PC-3 (cell line): ENCODE data around the gene PHF24. TPM values are rescaled to one million over a fixed set of nuclear protein-coding genes. Genes with fewer than 3 reads are reported as not detected.

Experiments
- ATAC-seq: fragments of 200-7000 bp; cut with Tn5 transposase; 2 replicates; pipeline ENCODE4 v1.9.1; 2020; ENCODE audit warnings: mild to moderate bottlenecking, moderate library complexity
- BruUV-seq: library from RNA; stranded (reverse); fragments of 400-500 nt; replicated peaks from 2 replicates; lab custom pipeline; 2021; lab: Mats Ljungman, UMichigan
- CTCF ChIA-PET: fragments of 300-600 bp; sonication (Branson Sonifier 250); formaldehyde crosslinking; loops from one replicate; lab custom pipeline; 2022; ENCODE audit warnings: antibody characterized with exemption; lab: Charles Lee
- POLR2A ChIA-PET: fragments of 300-600 bp; sonication (Branson Sonifier 250); formaldehyde crosslinking; loops from one replicate; lab custom pipeline; 2022; ENCODE audit warnings: antibody characterized with exemption; ENCODE audit not compliant: unreplicated experiment; lab: Charles Lee
- DNase-seq: peaks from one replicate; pipeline ENCODE4 v3.0.0-alpha.2; 2015
- H2AFZ ChIP-seq: fragments of 300-600 bp; sonication (generic); 2 replicates; pipeline ENCODE4 v1.6.0; 2016; ENCODE audit warnings: antibody characterized with exemption, low read length
- H3F3A ChIP-seq: fragments of 300-600 bp; sonication (generic); one replicate; pipeline ENCODE4 v1.6.0; 2017; ENCODE audit warnings: antibody characterized with exemption, low read length, control low read depth, mild to moderate bottlenecking; ENCODE audit not compliant: unreplicated experiment
- H3K27ac ChIP-seq: fragments of 300-600 bp; sonication (generic); 2 replicates; pipeline ENCODE4 v1.5.1; 2016; ENCODE audit warnings: mild to moderate bottlenecking, low read length
- H3K27me3 ChIP-seq: fragments of 300-600 bp; sonication (generic); 2 replicates; pipeline ENCODE4 v1.6.1; 2016; ENCODE audit warnings: low read length, mixed read lengths
- H3K36me3 ChIP-seq: fragments of 300-600 bp; sonication (generic); 2 replicates; pipeline ENCODE4 v1.6.1; 2016; ENCODE audit warnings: low read depth, mixed run types, low read length, mixed read lengths
- H3K4me1 ChIP-seq: fragments of 300-600 bp; sonication (generic); 2 replicates; pipeline ENCODE4 v1.5.1; 2016; ENCODE audit warnings: low read length; ENCODE audit not compliant: insufficient read depth
- H3K4me2 ChIP-seq: fragments of 300-600 bp; sonication (generic); 2 replicates; pipeline ENCODE4 v1.6.0; 2016; ENCODE audit warnings: low read length
- H3K4me3 ChIP-seq: fragments of 300-600 bp; sonication (generic); 2 replicates; pipeline ENCODE4 v1.5.1; 2016; ENCODE audit warnings: mild to moderate bottlenecking, low read length, mixed read lengths
- H3K79me2 ChIP-seq: fragments of 300-600 bp; sonication (generic); 2 replicates; pipeline ENCODE4 v1.6.1; 2017; ENCODE audit warnings: low read length, mixed read lengths
- H3K9ac ChIP-seq: fragments of 300-600 bp; sonication (generic); 2 replicates; pipeline ENCODE4 v1.6.0; 2016; ENCODE audit warnings: mild to moderate bottlenecking, low read length
- H3K9me2 ChIP-seq: fragments of 300-600 bp; sonication (generic); replicated peaks from 2 replicates; pipeline ENCODE4 v1.6.1; 2016; ENCODE audit warnings: mixed run types, low read length, mixed read lengths
- H3K9me3 ChIP-seq: fragments of 300-600 bp; sonication (generic); 2 replicates; pipeline ENCODE4 v1.6.1; 2016; ENCODE audit warnings: low read length, mixed read lengths
- H4K20me1 ChIP-seq: fragments of 300-600 bp; sonication (generic); 2 replicates; pipeline ENCODE4 v1.6.1; 2016; ENCODE audit warnings: low read length, mixed read lengths
- CTCF ChIP-seq: fragments of 300-600 bp; sonication (generic); conservative IDR thresholded peaks from 2 replicates; pipeline ENCODE4 v1.5.1; 2017; ENCODE audit warnings: antibody characterized with exemption, low read depth, mild to moderate bottlenecking, low read length
- EZH2 ChIP-seq: fragments of 300-600 bp; sonication (generic); IDR thresholded peaks from one replicate; pipeline ENCODE4 v1.6.1; 2017; ENCODE audit warnings: antibody characterized with exemption, mild to moderate bottlenecking, low read length; ENCODE audit not compliant: unreplicated experiment
- EZH2phosphoT487 ChIP-seq: fragments of 300-600 bp; sonication (generic); IDR thresholded peaks from 2 replicates; pipeline ENCODE4 v1.6.1; 2018; ENCODE audit warnings: mild to moderate bottlenecking, antibody characterized with exemption, low read length, borderline replicate concordance
- intact Hi-C: fragments of 100-400 bp; cut with micrococcal nuclease; formaldehyde crosslinking; loops from 2 replicates; pipeline ENCODE4 v1.9.0; 2023
- total RNA-seq: library from RNA; depleted of rRNA; stranded (reverse); fragments of >200 nt; gene quantifications from 2 replicates; pipeline ENCODE4 v1.2.3, GENCODE V29; 2014

The PHF24 gene
- total RNA-seq, 1 experiment from 2014 or later, result not detected

GRCh38 chr9:35026671-35027070 lies 68.6 kb downstream of the PHF24 start:
- Histone ChIP-seq H3K4me1 (peaks cover 9% of the 10 kb centered on the region), H3K9me3 (no peaks in the 10 kb centered on the region), H2AFZ (no peak overlapping the region), H3K27ac (no peak overlapping the region), H3K4me2 (no peak overlapping the region), H3K79me2 (no peaks in the 10 kb centered on the region), H3K27me3 (no peaks in the 10 kb centered on the region), H3K4me3 (no peak overlapping the region), H3F3A (no peaks in the 10 kb centered on the region), H3K36me3 (no peaks in the 10 kb centered on the region; the same call in 1 of the 2 replicates), H3K9ac (no peak overlapping the region), H4K20me1 (no peaks in the 10 kb centered on the region), H3K9me2 (no peaks in the 10 kb centered on the region)
- ChIA-PET POLR2A (no interaction called here), CTCF (no interaction called here)
- TF ChIP-seq EZH2phosphoT487 (no peak), EZH2 (no peak), CTCF (no peak)
- ATAC-seq (peak; percentile 18; the same call in 1 of the 2 replicates), DNase-seq (no peak)
- intact Hi-C loops, result no loop called here
- no TSS peak for BruUV-seq

GRCh38 chr9:35027374-35027773 lies 69.3 kb downstream of the PHF24 start:
- Histone ChIP-seq H3K4me3 (no peak overlapping the region), H3K36me3 (no peaks in the 10 kb centered on the region; the same call in 1 of the 2 replicates), H3K9me2 (no peaks in the 10 kb centered on the region), H3K27me3 (no peaks in the 10 kb centered on the region), H4K20me1 (no peaks in the 10 kb centered on the region), H3K4me2 (no peak overlapping the region), H3F3A (no peaks in the 10 kb centered on the region), H3K79me2 (no peaks in the 10 kb centered on the region), H3K4me1 (peaks cover 9% of the 10 kb centered on the region), H3K9me3 (no peaks in the 10 kb centered on the region), H3K27ac (no peak overlapping the region), H3K9ac (no peak overlapping the region), H2AFZ (no peak overlapping the region)
- CTCF ChIA-PET, result no interaction called here
- DNase-seq (no peak), ATAC-seq (peak; percentile 13; the same call in 1 of the 2 replicates)
- POLR2A ChIA-PET, result no interaction called here
- BruUV-seq, result no TSS peak
- intact Hi-C loops, result no loop called here
- TF ChIP-seq EZH2 (no peak), CTCF (no peak), EZH2phosphoT487 (no peak)

GRCh38 chr9:35027860-35028259 lies 69.8 kb downstream of the PHF24 start:
- Histone ChIP-seq H3K79me2 (no peaks in the 10 kb centered on the region), H3K4me3 (no peak overlapping the region), H3K9me3 (no peaks in the 10 kb centered on the region), H3K9ac (no peak overlapping the region), H3F3A (no peaks in the 10 kb centered on the region), H3K4me2 (no peak overlapping the region), H3K27ac (no peak overlapping the region), H4K20me1 (no peaks in the 10 kb centered on the region), H3K27me3 (no peaks in the 10 kb centered on the region), H3K36me3 (no peaks in the 10 kb centered on the region; the same call in 1 of the 2 replicates), H3K4me1 (peaks cover 9% of the 10 kb centered on the region), H2AFZ (no peak overlapping the region), H3K9me2 (no peaks in the 10 kb centered on the region)
- CTCF ChIA-PET, result no interaction called here
- no peak for ATAC-seq
- POLR2A ChIA-PET, result no interaction called here
- intact Hi-C loops, result no loop called here
- DNase-seq, result no peak
- TF ChIP-seq CTCF (no peak), EZH2phosphoT487 (no peak), EZH2 (no peak)
- BruUV-seq, result no TSS peak
